ENCODE measurements around the gene CAPN11.
"Not testable (repeated sequence)": the region's sequence is repeated elsewhere in the genome, so short reads cannot be mapped to it uniquely, and the experiment has no call there.

CAPN11 gene

DNA sequence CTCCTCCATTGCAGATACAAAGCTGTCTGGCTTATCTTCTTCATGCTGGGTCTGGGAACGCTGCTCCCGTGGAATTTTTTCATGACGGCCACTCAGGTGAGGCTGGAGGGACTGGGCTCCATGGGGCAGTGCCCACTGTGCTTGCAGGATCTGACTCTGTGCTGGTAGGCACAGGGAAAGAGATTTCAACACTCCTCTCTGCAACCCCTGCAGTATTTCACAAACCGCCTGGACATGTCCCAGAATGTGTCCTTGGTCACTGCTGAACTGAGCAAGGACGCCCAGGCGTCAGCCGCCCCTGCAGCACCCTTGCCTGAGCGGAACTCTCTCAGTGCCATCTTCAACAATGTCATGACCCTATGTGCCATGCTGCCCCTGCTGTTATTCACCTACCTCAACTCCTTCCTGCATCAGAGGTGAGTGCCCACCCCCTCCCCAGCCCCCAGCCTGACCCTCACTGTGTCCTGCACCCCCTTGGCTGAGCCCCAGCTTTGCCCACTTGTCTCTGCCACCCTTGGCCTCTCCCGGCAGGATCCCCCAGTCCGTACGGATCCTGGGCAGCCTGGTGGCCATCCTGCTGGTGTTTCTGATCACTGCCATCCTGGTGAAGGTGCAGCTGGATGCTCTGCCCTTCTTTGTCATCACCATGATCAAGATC lies 70.9 kb downstream of the CAPN11 start:
- H3K36me3 ChIP-seq (ENCODE audit: control insufficient read depth in 2 of 2, insufficient read depth in 2 of 2, low read length in 2 of 2), result peaks cover 22 to 32% of the 10 kb centered on the region in 2 donors

GRCh38 chr6:44230034-44230675 lies 71.5 kb downstream of the CAPN11 start:
- peaks cover 98% of the 10 kb centered on the region for H3K4me1 ChIP-seq (ENCODE audit: control insufficient read depth, insufficient read depth, low read length)
- H3K36me3 ChIP-seq (ENCODE audit: control insufficient read depth in 2 of 2, insufficient read depth in 2 of 2, low read length in 2 of 2), result peaks cover 22 to 32% of the 10 kb centered on the region in 2 donors
- H3K9ac ChIP-seq (ENCODE audit: low read length in 2 of 2), result peak overlapping the region in 1 of 2 donors; percentile 8
- H3K4me3 ChIP-seq (ENCODE audit: low read length in 2 of 2), result peak overlapping the region in 1 of 2 donors; percentile 8
- no peaks in the 10 kb centered on the region for H3K9me3 ChIP-seq (ENCODE audit: control insufficient read depth in 2 of 2, low read length in 2 of 2)
- peak overlapping the region; percentile 97 for H3K27ac ChIP-seq (ENCODE audit: low read length)
- no peaks in the 10 kb centered on the region for H3K27me3 ChIP-seq (ENCODE audit: control insufficient read depth in 1 of 2, insufficient read depth in 2 of 2, low read length in 2 of 2)

More for the DNA sequence above, 70.9 kb downstream of the CAPN11 start:
- no peaks in the 10 kb centered on the region for H3K9me3 ChIP-seq (ENCODE audit: control insufficient read depth in 2 of 2, low read length in 2 of 2)
- H3K4me3 ChIP-seq (ENCODE audit: low read length in 2 of 2), result peak overlapping the region; percentile 18 to 83
- no peaks in the 10 kb centered on the region for H3K27me3 ChIP-seq (ENCODE audit: control insufficient read depth in 1 of 2, insufficient read depth in 2 of 2, low read length in 2 of 2)
- peak overlapping the region; percentile 5 to 26 for H3K9ac ChIP-seq (ENCODE audit: low read length in 2 of 2)
- peaks cover 96% of the 10 kb centered on the region for H3K4me1 ChIP-seq (ENCODE audit: control insufficient read depth, insufficient read depth, low read length)
- H3K27ac ChIP-seq (ENCODE audit: low read length), result peak overlapping the region; percentile 97

DNA sequence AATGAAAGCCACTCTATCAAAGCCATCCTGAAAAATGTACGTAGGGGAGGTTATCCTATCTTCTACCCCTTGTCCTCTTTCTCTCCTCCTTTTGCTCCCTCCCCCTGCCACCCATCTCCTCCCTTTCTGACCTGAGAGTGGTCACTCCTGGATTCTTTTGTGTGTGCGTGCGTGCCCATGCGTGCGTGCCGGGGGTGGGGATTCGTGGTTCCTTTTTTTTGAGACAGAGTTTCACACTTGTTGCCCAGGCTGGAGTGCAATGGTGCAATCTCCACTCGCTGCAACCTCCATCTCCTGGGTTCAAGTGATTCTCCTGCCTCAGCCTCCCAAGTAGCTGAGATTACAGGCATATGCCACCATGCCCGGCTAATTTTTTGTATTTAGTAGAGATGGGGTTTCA lies 72.8 kb downstream of the CAPN11 start:
- not testable (repeated sequence) for H3K9me3 ChIP-seq (ENCODE audit: control insufficient read depth in 2 of 2, low read length in 2 of 2); H3K4me3 ChIP-seq (ENCODE audit: low read length in 2 of 2); H3K27me3 ChIP-seq (ENCODE audit: control insufficient read depth in 1 of 2, insufficient read depth in 2 of 2, low read length in 2 of 2); H3K9ac ChIP-seq (ENCODE audit: low read length in 2 of 2)
- peak overlapping the region; percentile 97 for H3K27ac ChIP-seq (ENCODE audit: low read length)
- peaks cover 99% of the 10 kb centered on the region for H3K4me1 ChIP-seq (ENCODE audit: control insufficient read depth, insufficient read depth, low read length)
- H3K36me3 ChIP-seq (ENCODE audit: control insufficient read depth in 2 of 2, insufficient read depth in 2 of 2, low read length in 2 of 2), result peaks cover 22 to 38% of the 10 kb centered on the region in 2 donors

DNA sequence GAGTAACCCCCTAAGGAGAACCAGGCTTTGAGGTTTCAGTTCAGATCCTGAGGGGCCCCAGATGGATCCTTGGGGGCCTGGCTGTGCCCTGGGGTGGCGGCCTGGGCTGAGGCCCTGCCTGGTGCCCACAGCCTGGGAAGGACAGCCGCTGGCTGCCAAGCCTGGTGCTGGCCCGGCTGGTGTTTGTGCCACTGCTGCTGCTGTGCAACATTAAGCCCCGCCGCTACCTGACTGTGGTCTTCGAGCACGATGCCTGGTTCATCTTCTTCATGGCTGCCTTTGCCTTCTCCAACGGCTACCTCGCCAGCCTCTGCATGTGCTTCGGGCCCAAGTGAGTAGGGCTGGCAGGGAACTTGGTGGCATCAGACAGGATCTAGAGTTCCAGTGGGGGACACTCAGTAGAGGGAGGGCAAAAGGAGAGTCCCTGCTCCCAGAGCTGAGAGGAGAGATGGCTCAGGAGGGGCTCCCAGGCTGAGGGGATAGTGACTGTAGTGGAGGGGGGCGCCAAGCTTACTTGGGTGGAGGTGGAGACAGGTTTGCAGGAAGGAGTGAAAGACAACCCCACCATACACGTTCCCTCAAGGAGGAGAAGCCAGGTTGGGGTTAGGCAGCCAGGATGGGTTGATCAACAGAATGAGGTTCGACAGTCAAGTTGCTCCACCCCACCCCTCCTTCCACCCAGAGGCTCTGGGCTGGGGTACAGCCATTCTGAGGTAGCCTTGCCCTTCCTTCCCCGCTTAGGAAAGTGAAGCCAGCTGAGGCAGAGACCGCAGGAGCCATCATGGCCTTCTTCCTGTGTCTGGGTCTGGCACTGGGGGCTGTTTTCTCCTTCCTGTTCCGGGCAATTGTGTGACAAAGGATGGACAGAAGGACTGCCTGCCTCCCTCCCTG lies 74.3 kb downstream of the CAPN11 start:
- peak overlapping the region; percentile 49 to 58 for H3K9ac ChIP-seq (ENCODE audit: low read length in 2 of 2)
- peak overlapping the region; percentile 32 to 40 for H3K4me3 ChIP-seq (ENCODE audit: low read length in 2 of 2)
- H3K36me3 ChIP-seq (ENCODE audit: control insufficient read depth in 2 of 2, insufficient read depth in 2 of 2, low read length in 2 of 2), result peaks cover 22 to 38% of the 10 kb centered on the region in 2 donors
- no peaks in the 10 kb centered on the region for H3K9me3 ChIP-seq (ENCODE audit: control insufficient read depth in 2 of 2, low read length in 2 of 2)
- peaks cover 94% of the 10 kb centered on the region for H3K4me1 ChIP-seq (ENCODE audit: control insufficient read depth, insufficient read depth, low read length)
- H3K27ac ChIP-seq (ENCODE audit: low read length), result peak overlapping the region; percentile 97
- no peaks in the 10 kb centered on the region for H3K27me3 ChIP-seq (ENCODE audit: control insufficient read depth in 1 of 2, insufficient read depth in 2 of 2, low read length in 2 of 2)

DNA sequence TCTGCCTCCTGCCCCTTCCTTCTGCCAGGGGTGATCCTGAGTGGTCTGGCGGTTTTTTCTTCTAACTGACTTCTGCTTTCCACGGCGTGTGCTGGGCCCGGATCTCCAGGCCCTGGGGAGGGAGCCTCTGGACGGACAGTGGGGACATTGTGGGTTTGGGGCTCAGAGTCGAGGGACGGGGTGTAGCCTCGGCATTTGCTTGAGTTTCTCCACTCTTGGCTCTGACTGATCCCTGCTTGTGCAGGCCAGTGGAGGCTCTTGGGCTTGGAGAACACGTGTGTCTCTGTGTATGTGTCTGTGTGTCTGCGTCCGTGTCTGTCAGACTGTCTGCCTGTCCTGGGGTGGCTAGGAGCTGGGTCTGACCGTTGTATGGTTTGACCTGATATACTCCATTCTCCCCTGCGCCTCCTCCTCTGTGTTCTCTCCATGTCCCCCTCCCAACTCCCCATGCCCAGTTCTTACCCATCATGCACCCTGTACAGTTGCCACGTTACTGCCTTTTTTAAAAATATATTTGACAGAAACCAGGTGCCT lies 75.0 kb downstream of the CAPN11 start:
- Histone ChIP-seq H3K36me3 (ENCODE audit: control insufficient read depth in 2 of 2, insufficient read depth in 2 of 2, low read length in 2 of 2) (peaks cover 22 to 38% of the 10 kb centered on the region in 2 donors), H3K27me3 (ENCODE audit: control insufficient read depth in 1 of 2, insufficient read depth in 2 of 2, low read length in 2 of 2) (no peaks in the 10 kb centered on the region), H3K9me3 (ENCODE audit: control insufficient read depth in 2 of 2, low read length in 2 of 2) (no peaks in the 10 kb centered on the region), H3K4me1 (ENCODE audit: control insufficient read depth, insufficient read depth, low read length) (peaks cover 91% of the 10 kb centered on the region), H3K9ac (ENCODE audit: low read length in 2 of 2) (peak overlapping the region; percentile 49 to 58), H3K4me3 (ENCODE audit: low read length in 2 of 2) (peak overlapping the region; percentile 32 to 35), H3K27ac (ENCODE audit: low read length) (peak overlapping the region; percentile 97)
